Motor neuron (in vitro differentiated cells): Measurements from ENCODE around the gene CA7. TPM values are rescaled to one million over a fixed set of nuclear protein-coding genes. Genes with fewer than 3 reads are reported as not detected.
A peak's percentile ranks its signal among the peaks of the same experiment; 100 is the strongest.

Experiments used
- ATAC-seq, 8 experiments: fragments of 200-7000 bp; cut with Tn5 transposase; replicated peaks in 6 of 8; 2 replicates each; pipeline ENCODE4 v1.8.0; 2021; ENCODE audit warnings: mild to moderate bottlenecking in 8 of 8, moderate library complexity in 8 of 8
- H3K27ac ChIP-seq, 2 donors: fragments of 250-450 bp; sonication (Bioruptor Pico); 2 replicates each; pipeline ENCODE4 v1.9.0; 2021; ENCODE audit warnings: antibody characterized with exemption in 2 of 2, mild to moderate bottlenecking in 2 of 2, moderate library complexity in 1 of 2
- H3K4me1 ChIP-seq, 2 donors: fragments of 250-450 bp; sonication (Bioruptor Pico); replicated peaks in 1 of 2; 2 replicates each; pipeline ENCODE4 v1.6.1; 2021; ENCODE audit warnings: antibody characterized with exemption in 2 of 2, mild to moderate bottlenecking in 2 of 2, moderate library complexity in 1 of 2
- H3K4me3 ChIP-seq, 5 donors: fragments of 250-450 bp; sonication (Bioruptor Pico); 2 replicates each; pipeline ENCODE4 v1.9.0; 2021; ENCODE audit warnings: antibody characterized with exemption in 5 of 5, mild to moderate bottlenecking in 5 of 5, moderate library complexity in 4 of 5
- WGBS, 10 experiments: fragments of 450-650 bp; shearing (Covaris generic); methylation state at CpG; one replicate each; pipeline ENCODE4 v1.0.0; 2022; 5-methylcytosine and 5-hydroxymethylcytosine counted together
- in situ Hi-C, 9 experiments: fragments of 400-800 bp; cut with MboI; loops; one replicate each; pipeline ENCODE4 v1.15.0; 2021; ENCODE audit warnings: low sequenced_read_pairs in 9 of 9, low pct_unique_long_range_greater_than_20kb in 2 of 9; ENCODE audit not compliant: unreplicated experiment in 9 of 9
- total RNA-seq, 8 experiments: library from RNA; unstranded; fragments of 300-600 nt; gene quantifications; 2 replicates each; pipeline versions ENCODE4 v1.2.3 to v1.2.4, GENCODE V29; 2022

The CA7 gene
- total RNA-seq, 8 experiments from 2014 or later: 0.20 to 2.6 (median 0.42) TPM; not detected in 4

GRCh38 chr16:66832661-66833305 is 11.4 kb upstream of the CA7 start:
- ATAC-seq: no peak
- peaks cover 8 to 12% of the 10 kb centered on the region in 2 donors for H3K4me1 ChIP-seq
- WGBS, 10 experiments: 19 to 100% (median 73%) methylated on average over 1 to 7 of the region's 7 CpGs
- in situ Hi-C loops: no loop called here
- H3K27ac ChIP-seq: no peak overlapping the region
- H3K4me3 ChIP-seq: no peak overlapping the region

GRCh38 chr16:66834746-66835145 is 9.5 kb upstream of the CA7 start:
- Histone ChIP-seq H3K4me3 (no peak overlapping the region), H3K4me1 (peaks cover 2% of the 10 kb centered on the region in 2 donors), H3K27ac (no peak overlapping the region)
- ATAC-seq: no peak
- in situ Hi-C loops: no loop called here
- WGBS, 10 experiments: 63 to 100% (median 79%) methylated on average over 1 to 5 of the region's 5 CpGs

GRCh38 chr16:66840883-66841282 is 3.3 kb upstream of the CA7 start:
- WGBS, 10 experiments: 0 to 60% (median 32%) methylated on average over 1 to 3 of the region's 3 CpGs; no CpG with 5 or more reads in 3 of the 10 experiments
- no peak overlapping the region for H3K27ac ChIP-seq
- in situ Hi-C loops: no loop called here
- H3K4me3 ChIP-seq: no peak overlapping the region
- ATAC-seq: no peak
- H3K4me1 ChIP-seq: no peaks in the 10 kb centered on the region

GRCh38 chr16:66841366-66841765 is 2.8 kb upstream of the CA7 start:
- WGBS, 10 experiments: 45 to 100% (median 75%) methylated on average over 1 to 4 of the region's 4 CpGs; no CpG with 5 or more reads in 1 of the 10 experiments
- in situ Hi-C loops: no loop called here

GRCh38 chr16:66842765-66843164 is 1.4 kb upstream of the CA7 start:
- ATAC-seq: peak in 1 of 8 experiments; percentile 27
- Histone ChIP-seq H3K27ac (no peak overlapping the region), H3K4me1 (no peaks in the 10 kb centered on the region), H3K4me3 (no peak overlapping the region)
- in situ Hi-C loops: no loop called here
- 40 to 90% (median 80%) methylated on average over 1 to 3 of the region's 7 CpGs; no CpG with 5 or more reads in 5 of the 10 experiments for WGBS, 10 experiments

More at GRCh38 chr16:66841366-66841765, 2.8 kb upstream of the CA7 start:
- no peak for ATAC-seq
- Histone ChIP-seq H3K4me1 (no peaks in the 10 kb centered on the region), H3K4me3 (no peak overlapping the region), H3K27ac (no peak overlapping the region)

- 60 to 100% (median 83%) methylated on average over 1 of the region's 2 CpGs; no CpG with 5 or more reads in 6 of the 10 experiments for WGBS, 10 experiments
- no peak overlapping the region for H3K27ac ChIP-seq
- in situ Hi-C loops: no loop called here
- no peak for ATAC-seq
- no peaks in the 10 kb centered on the region for H3K4me1 ChIP-seq
- H3K4me3 ChIP-seq: no peak overlapping the region
Observed at GRCh38 chr16:66843191-66843590, 1.0 kb upstream of the CA7 start.

GRCh38 chr16:66844009-66844341 is 239 bp upstream of the CA7 start:
- ATAC-seq: peak in 3 of 8 experiments; percentile 13 to 23 (median 22)
- peak overlapping the region in 3 of 5 donors; percentile 21 to 30 (median 23) for H3K4me3 ChIP-seq
- H3K4me1 ChIP-seq: no peaks in the 10 kb centered on the region
- in situ Hi-C loops: no loop called here
- H3K27ac ChIP-seq: no peak overlapping the region
- WGBS, 10 experiments: 4% methylated on average over 5 of the region's 14 CpGs; no CpG with 5 or more reads in 9 of the 10 experiments

GRCh38 chr16:66845080-66845410 is 831 bp downstream of the CA7 start:
- Histone ChIP-seq H3K4me3 (peak overlapping the region in 3 of 5 donors; percentile 11 to 30 (median 19)), H3K4me1 (no peaks in the 10 kb centered on the region), H3K27ac (no peak overlapping the region)
- no peak for ATAC-seq
- in situ Hi-C loops: no loop called here
- 0% methylated on average over 1 of the region's 10 CpGs; no CpG with 5 or more reads in 9 of the 10 experiments for WGBS, 10 experiments

- 20 to 100% (median 23%) methylated on average over 1 to 4 of the region's 9 CpGs; no CpG with 5 or more reads in 6 of the 10 experiments for WGBS, 10 experiments
- Histone ChIP-seq H3K27ac (no peak overlapping the region), H3K4me3 (no peak overlapping the region), H3K4me1 (no peaks in the 10 kb centered on the region)
- ATAC-seq: peak in 3 of 8 experiments; percentile 12 to 24 (median 14)
- in situ Hi-C loops: no loop called here
Observed at GRCh38 chr16:66845791-66846221, 1.6 kb downstream of the CA7 start.

- 80% methylated on average over 1 of the region's 1 CpG; no CpG with 5 or more reads in 9 of the 10 experiments for WGBS, 10 experiments
- Histone ChIP-seq H3K27ac (no peak overlapping the region), H3K4me1 (no peaks in the 10 kb centered on the region), H3K4me3 (no peak overlapping the region)
- in situ Hi-C loops: no loop called here
- peak in 2 of 8 experiments; percentile 6 to 11 for ATAC-seq
Observed at GRCh38 chr16:66846266-66846665, 2.1 kb downstream of the CA7 start.

GRCh38 chr16:66846831-66847230 is 2.6 kb downstream of the CA7 start:
- WGBS, 10 experiments: 20 to 89% (median 60%) methylated on average over 1 to 3 of the region's 6 CpGs; no CpG with 5 or more reads in 6 of the 10 experiments
- Histone ChIP-seq H3K27ac (no peak overlapping the region), H3K4me1 (no peaks in the 10 kb centered on the region), H3K4me3 (no peak overlapping the region)
- ATAC-seq: no peak
- in situ Hi-C loops: no loop called here

GRCh38 chr16:66847533-66848067 is 3.4 kb downstream of the CA7 start:
- 18 to 60% (median 42%) methylated on average over 1 to 6 of the region's 6 CpGs; no CpG with 5 or more reads in 2 of the 10 experiments for WGBS, 10 experiments
- H3K4me1 ChIP-seq: no peaks in the 10 kb centered on the region
- in situ Hi-C loops: no loop called here
- ATAC-seq: no peak
- H3K27ac ChIP-seq: no peak overlapping the region
- H3K4me3 ChIP-seq: no peak overlapping the region

GRCh38 chr16:66848172-66848571 is 4.0 kb downstream of the CA7 start:
- Histone ChIP-seq H3K4me1 (no peaks in the 10 kb centered on the region), H3K27ac (no peak overlapping the region), H3K4me3 (no peak overlapping the region)
- WGBS, 10 experiments: 0 to 50% (median 8%) methylated on average over 1 of the region's 2 CpGs; no CpG with 5 or more reads in 6 of the 10 experiments
- no peak for ATAC-seq
- in situ Hi-C loops: no loop called here

- no peak overlapping the region for H3K27ac ChIP-seq
- H3K4me1 ChIP-seq: no peaks in the 10 kb centered on the region
- no peak for ATAC-seq
- in situ Hi-C loops: no loop called here
- WGBS, 10 experiments: 40 to 67% (median 50%) methylated on average over 1 of the region's 2 CpGs; no CpG with 5 or more reads in 5 of the 10 experiments
- H3K4me3 ChIP-seq: no peak overlapping the region
Observed at GRCh38 chr16:66849021-66849420, 4.8 kb downstream of the CA7 start.
